K562 (cell line): ENCODE data around the gene CCSER2. TPM values are rescaled to one million over a fixed set of nuclear protein-coding genes. Genes with fewer than 3 reads are reported as not detected.

Source experiments
- BDP1 ChIP-seq: IDR thresholded peaks from 3 replicates; pipeline ENCODE4 v1.6.1; 2011; ENCODE audit not compliant: insufficient read length, insufficient read depth
- COPS2 ChIP-seq: fragments of 450-650 bp; conservative IDR thresholded peaks from 2 replicates; pipeline ENCODE4 v1.6.1; 2016; ENCODE audit warnings: mild to moderate bottlenecking, moderate library complexity
- CREM ChIP-seq: IDR thresholded peaks from 2 replicates; pipeline ENCODE4 v1.6.1; 2014; ENCODE audit warnings: antibody characterized with exemption, low read depth
- E2F6 ChIP-seq, 2 experiments: IDR thresholded peaks; 2 replicates each; pipeline ENCODE4 v1.6.1; 2011; ENCODE audit warnings: borderline replicate concordance in 1 of 2, control low read depth in 1 of 2, low read depth in 1 of 2, low read length in 1 of 2, mild to moderate bottlenecking in 1 of 2, mixed read lengths in 1 of 2, moderate library complexity in 1 of 2; ENCODE audit not compliant: insufficient read depth in 1 of 2, insufficient read length in 1 of 2, poor library complexity in 1 of 2, severe bottlenecking in 1 of 2; ENCODE audit errors: extremely low read depth in 1 of 2
- EZH2 ChIP-seq: IDR thresholded peaks from 2 replicates; pipeline ENCODE4 v1.6.1; 2012; ENCODE audit warnings: low read depth, mild to moderate bottlenecking, inconsistent platforms, low read length, borderline replicate concordance
- GTF2A2 ChIP-seq: IDR thresholded peaks from 2 replicates; pipeline ENCODE4 v1.6.1; 2016; ENCODE audit warnings: mild to moderate bottlenecking, missing genetic modification characterization, missing compliant biosample characterization
- LEF1 ChIP-seq: fragments of 450-650 bp; IDR thresholded peaks from 2 replicates; pipeline ENCODE4 v1.6.1; 2016; ENCODE audit warnings: mild to moderate bottlenecking
- MLLT1 ChIP-seq, 2 experiments: fragments of 450-650 bp; IDR thresholded peaks; 2 replicates each; pipeline ENCODE4 v1.6.1; 2016
- TSC22D4 ChIP-seq: fragments of 450-650 bp; IDR thresholded peaks from 2 replicates; pipeline ENCODE4 v1.6.1; 2016; ENCODE audit warnings: missing genetic modification characterization, missing biosample characterization, control low read depth
- XRCC4 ChIP-seq: IDR thresholded peaks from one replicate; pipeline ENCODE4 v1.6.1; 2011; ENCODE audit not compliant: insufficient read depth, insufficient read length; ENCODE audit errors: extremely low read depth
- ZFPM2 ChIP-seq: fragments of 250-450 bp; sonication (Bioruptor Pico); IDR thresholded peaks from 2 replicates; pipeline ENCODE4 v1.5.1; 2022; ENCODE audit warnings: mild to moderate bottlenecking
- ZNF263 ChIP-seq: sonication (generic); formaldehyde crosslinking; IDR thresholded peaks from 2 replicates; pipeline ENCODE4 v1.8.0; 2022; ENCODE audit warnings: mild to moderate bottlenecking, missing genetic modification reagents, borderline replicate concordance
- ZNF512 ChIP-seq: IDR thresholded peaks from 2 replicates; pipeline ENCODE4 v1.6.1; 2016; ENCODE audit warnings: missing genetic modification characterization, missing compliant biosample characterization
- ZNF609 ChIP-seq: sonication (generic); formaldehyde crosslinking; IDR thresholded peaks from 2 replicates; pipeline ENCODE4 v1.8.1; 2023; ENCODE audit warnings: missing genetic modification reagents, mild to moderate bottlenecking, borderline replicate concordance
- ZNF75A ChIP-seq: fragments of 450-650 bp; formaldehyde crosslinking; IDR thresholded peaks from 2 replicates; pipeline ENCODE4 v1.4.0; 2020; ENCODE audit warnings: mild to moderate bottlenecking
- polyA plus RNA-seq, 8 experiments: library from polyadenylated mRNA; depleted of rRNA in 4 of 8; stranded (reverse) in 5 of 8; unstranded in 3 of 8; fragments of >200 nt; fragmentation: Nextera tagmentation in 2 of 8; fragmentation: Illumina TruSeq in 1 of 8; extraction: Ambion mirVana in 2 of 8; extraction: Trizol in 1 of 8; gene quantifications; 2 replicates each; pipeline versions ENCODE4 v1.2.1 to v1.2.3, GENCODE V29; 2011 to 2014; ENCODE audit warnings: inconsistent platforms in 1 of 8, missing spikeins in 1 of 8
- total RNA-seq, 7 experiments: library from RNA; depleted of rRNA in 6 of 7; stranded (reverse); fragments of >200 nt in 6 of 7; fragmentation: Illumina TruSeq in 2 of 7; extraction: Trizol in 2 of 7; gene quantifications; 2 replicates each; pipeline versions ENCODE4 v1.2.1 to v1.2.3, GENCODE V29; 2011 to 2021; ENCODE audit warnings: low replicate concordance in 1 of 7
- TF ChIP-seq, protein P1 (sequence below): sonication (generic); IDR thresholded peaks from 2 replicates; pipeline ENCODE4 v1.6.1; 2016

Gene CCSER2
- total and polyA plus RNA-seq, 9 of the 15 experiments (the other 6 are each of a cell fraction or from before 2014, with no cell fraction given) = 2.7 to 15.1 (median 9.7) TPM

GRCh38 chr10:84293574-84294016 lies 34.8 kb upstream of the CCSER2 start (continued):
- TF ChIP-seq ZNF609 (CRISPR knock-in tag) (no peak), LEF1 (peak; percentile 93), XRCC4 (no peak), TSC22D4 (no peak), BDP1 (no peak), ZFPM2 (CRISPR knock-in tag) (no peak), CREM (peak; percentile 89), E2F6 (IDR thresholded peaks at IDR 0.05; ENCODE audit: borderline replicate concordance in 1 of 2, extremely low read depth in 1 of 2, insufficient read depth in 1 of 2, insufficient read length in 1 of 2, low read depth in 1 of 2, low read length in 1 of 2, poor library complexity in 1 of 2, severe bottlenecking in 1 of 2) (peak; percentile 41 to 69), COPS2 (no peak), ZNF263 (CRISPR knock-in tag) (peak; percentile 100), GTF2A2 (tag) (no peak), EZH2 (no peak), ZNF75A (0 out of 2 replicates have a peak, but pooled peaks have one; percentile 41), MLLT1 (IDR thresholded peaks at IDR 0.05) (peak in 1 of 2 experiments; percentile 94; a peak in 2 of 4 replicates), ZNF512 (tag) (no peak)
- TF ChIP-seq, protein P1, sequence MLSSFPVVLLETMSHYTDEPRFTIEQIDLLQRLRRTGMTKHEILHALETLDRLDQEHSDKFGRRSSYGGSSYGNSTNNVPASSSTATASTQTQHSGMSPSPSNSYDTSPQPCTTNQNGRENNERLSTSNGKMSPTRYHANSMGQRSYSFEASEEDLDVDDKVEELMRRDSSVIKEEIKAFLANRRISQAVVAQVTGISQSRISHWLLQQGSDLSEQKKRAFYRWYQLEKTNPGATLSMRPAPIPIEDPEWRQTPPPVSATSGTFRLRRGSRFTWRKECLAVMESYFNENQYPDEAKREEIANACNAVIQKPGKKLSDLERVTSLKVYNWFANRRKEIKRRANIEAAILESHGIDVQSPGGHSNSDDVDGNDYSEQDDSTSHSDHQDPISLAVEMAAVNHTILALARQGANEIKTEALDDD = peak; percentile 68; the same call in 1 of the 2 replicates
